ENCODE measurements around the gene PTGER4.

Gene PTGER4

DNA sequence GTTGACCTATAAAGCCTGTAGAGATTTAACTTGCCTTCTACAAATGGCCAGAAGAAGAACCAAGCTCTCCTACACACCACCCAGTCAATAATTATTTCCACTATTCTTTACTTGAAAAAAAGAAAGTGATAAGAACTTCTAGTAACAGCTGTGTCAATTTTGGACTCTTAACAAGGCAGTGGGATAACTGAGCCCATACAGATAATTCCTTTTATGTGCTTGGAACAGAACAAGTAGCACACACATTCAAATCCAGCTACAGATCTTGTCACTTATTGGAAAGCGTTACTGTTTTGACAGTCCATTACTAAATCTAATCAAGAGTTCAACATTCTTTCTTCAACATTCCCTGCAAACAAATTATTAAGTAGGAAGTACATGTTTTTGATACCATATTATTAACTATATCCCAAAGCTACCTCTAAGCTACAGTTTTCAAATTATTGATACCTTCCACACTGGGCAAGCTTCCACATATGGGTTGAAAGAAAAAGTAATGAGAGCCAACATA, 6.3 kb downstream of the PTGER4 start:
- no peak for TF ChIP-seq CTCF (IDR thresholded peaks at IDR 0.05; ENCODE audit: low read depth, low read length)
- H3K4me3 ChIP-seq (ENCODE audit: low read depth, low read length), result no peak overlapping the region

DNA sequence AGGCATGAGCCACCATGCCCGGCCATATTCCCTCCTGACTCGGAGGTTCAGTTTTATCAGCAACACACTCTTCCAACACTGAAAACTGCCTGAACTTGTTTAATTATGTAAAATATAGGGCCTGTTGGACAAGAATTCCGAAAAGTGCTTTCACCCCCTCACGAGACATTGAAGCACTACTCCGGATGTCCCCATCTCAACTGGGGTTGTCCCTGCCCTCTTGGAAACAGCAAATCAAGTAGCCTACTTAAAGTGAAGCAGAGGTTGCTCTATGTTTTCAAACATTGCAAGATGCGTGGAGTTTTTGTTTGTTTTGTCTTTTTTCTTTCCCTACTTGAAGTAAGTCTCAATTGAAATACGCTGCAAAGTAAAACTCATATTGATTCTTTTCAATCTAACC, 7.6 kb downstream of the PTGER4 start:
- H3K4me3 ChIP-seq (ENCODE audit: low read depth, low read length), result no peak overlapping the region
- TF ChIP-seq CTCF (IDR thresholded peaks at IDR 0.05; ENCODE audit: low read depth, low read length), result no peak

GRCh38 chr5:40688127-40688761, 8.5 kb downstream of the PTGER4 start:
- H3K4me3 ChIP-seq (ENCODE audit: low read depth, low read length), result no peak overlapping the region
- peak; percentile 67 for TF ChIP-seq CTCF (IDR thresholded peaks at IDR 0.05; ENCODE audit: low read depth, low read length)

- TF ChIP-seq CTCF (IDR thresholded peaks at IDR 0.05; ENCODE audit: low read depth, low read length), result no peak
- H3K4me3 ChIP-seq (ENCODE audit: low read depth, low read length), result no peak overlapping the region
Observed at GRCh38 chr5:40688996-40689395, 9.3 kb downstream of the PTGER4 start.

DNA sequence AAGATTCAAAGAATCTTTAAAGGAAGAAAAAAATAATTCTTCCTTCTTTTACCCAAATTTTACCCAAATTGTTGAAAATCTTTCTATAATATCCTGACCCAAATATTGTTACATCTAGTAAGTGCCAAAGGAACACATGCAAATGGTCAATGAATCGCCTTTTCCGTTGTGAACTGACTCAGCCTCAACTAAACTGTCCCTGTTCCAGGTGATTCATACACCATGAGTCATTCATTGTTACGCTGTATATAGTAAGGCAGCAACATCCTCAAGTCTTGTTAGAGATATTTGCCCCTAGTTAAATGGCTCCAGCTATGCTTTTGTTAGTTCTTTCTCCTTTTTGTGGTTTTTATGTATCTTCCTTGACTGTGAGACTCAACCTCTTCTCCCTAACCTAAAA, 9.7 kb downstream of the PTGER4 start:
- no peak for TF ChIP-seq CTCF (IDR thresholded peaks at IDR 0.05; ENCODE audit: low read depth, low read length)

DNA sequence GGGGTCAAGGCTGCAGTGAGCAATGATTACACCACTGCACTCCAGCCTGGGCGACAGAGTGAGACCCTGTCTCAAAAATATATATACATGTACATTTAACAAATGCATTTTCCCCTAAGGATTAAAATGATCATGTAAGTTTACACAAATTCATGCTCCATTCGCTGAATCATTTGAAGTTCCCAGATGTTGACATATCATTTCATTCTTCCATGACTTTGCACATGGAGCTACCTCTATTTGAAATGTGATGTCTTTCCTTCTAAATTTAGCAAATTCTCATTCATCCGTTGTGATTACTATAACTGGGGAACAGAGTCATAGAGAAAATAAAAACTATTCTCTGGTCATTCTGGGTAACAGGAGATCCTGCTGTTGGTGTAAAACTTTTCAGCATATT, 10.6 kb downstream of the PTGER4 start:
- no peak for TF ChIP-seq CTCF (IDR thresholded peaks at IDR 0.05; ENCODE audit: low read depth, low read length)

More for the DNA sequence above, 9.7 kb downstream of the PTGER4 start:
- H3K4me3 ChIP-seq (ENCODE audit: low read depth, low read length), result no peak overlapping the region

DNA sequence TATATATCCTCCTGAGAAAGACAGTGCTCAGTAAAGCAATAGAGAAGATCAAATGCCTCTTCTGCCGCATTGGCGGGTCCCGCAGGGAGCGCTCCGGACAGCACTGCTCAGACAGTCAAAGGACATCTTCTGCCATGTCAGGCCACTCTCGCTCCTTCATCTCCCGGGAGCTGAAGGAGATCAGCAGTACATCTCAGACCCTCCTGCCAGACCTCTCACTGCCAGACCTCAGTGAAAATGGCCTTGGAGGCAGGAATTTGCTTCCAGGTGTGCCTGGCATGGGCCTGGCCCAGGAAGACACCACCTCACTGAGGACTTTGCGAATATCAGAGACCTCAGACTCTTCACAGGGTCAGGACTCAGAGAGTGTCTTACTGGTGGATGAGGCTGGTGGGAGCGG, 12.2 kb downstream of the PTGER4 start:
- no peak for TF ChIP-seq CTCF (IDR thresholded peaks at IDR 0.05; ENCODE audit: low read depth, low read length)
- H3K4me3 ChIP-seq (ENCODE audit: low read depth, low read length), result no peak overlapping the region

More for the DNA sequence above, 10.6 kb downstream of the PTGER4 start:
- H3K4me3 ChIP-seq (ENCODE audit: low read depth, low read length), result no peak overlapping the region
